Endometrial microvascular endothelial cells (primary cell): Measurements from ENCODE around the gene TMEM208. TPM values are rescaled to one million over a fixed set of nuclear protein-coding genes. Genes with fewer than 3 reads are reported as not detected.

Experiments
- in situ Hi-C: cut with HindIII; loops from 2 replicates; pipeline ENCODE4 v1.10.0; 2017; ENCODE audit warnings: low sequenced_read_pairs, low pct_unique_long_range_greater_than_20kb; ENCODE audit errors: inconsistent ontology term
- total RNA-seq: library from RNA; depleted of rRNA; stranded (reverse); fragments of >200 nt; gene quantifications from one replicate; pipeline ENCODE4 v1.2.3, GENCODE V29; 2015; ENCODE audit errors: inconsistent ontology term

TMEM208 gene
- total RNA-seq, 1 donor from 2014 or later: 41.0 TPM

DNA sequence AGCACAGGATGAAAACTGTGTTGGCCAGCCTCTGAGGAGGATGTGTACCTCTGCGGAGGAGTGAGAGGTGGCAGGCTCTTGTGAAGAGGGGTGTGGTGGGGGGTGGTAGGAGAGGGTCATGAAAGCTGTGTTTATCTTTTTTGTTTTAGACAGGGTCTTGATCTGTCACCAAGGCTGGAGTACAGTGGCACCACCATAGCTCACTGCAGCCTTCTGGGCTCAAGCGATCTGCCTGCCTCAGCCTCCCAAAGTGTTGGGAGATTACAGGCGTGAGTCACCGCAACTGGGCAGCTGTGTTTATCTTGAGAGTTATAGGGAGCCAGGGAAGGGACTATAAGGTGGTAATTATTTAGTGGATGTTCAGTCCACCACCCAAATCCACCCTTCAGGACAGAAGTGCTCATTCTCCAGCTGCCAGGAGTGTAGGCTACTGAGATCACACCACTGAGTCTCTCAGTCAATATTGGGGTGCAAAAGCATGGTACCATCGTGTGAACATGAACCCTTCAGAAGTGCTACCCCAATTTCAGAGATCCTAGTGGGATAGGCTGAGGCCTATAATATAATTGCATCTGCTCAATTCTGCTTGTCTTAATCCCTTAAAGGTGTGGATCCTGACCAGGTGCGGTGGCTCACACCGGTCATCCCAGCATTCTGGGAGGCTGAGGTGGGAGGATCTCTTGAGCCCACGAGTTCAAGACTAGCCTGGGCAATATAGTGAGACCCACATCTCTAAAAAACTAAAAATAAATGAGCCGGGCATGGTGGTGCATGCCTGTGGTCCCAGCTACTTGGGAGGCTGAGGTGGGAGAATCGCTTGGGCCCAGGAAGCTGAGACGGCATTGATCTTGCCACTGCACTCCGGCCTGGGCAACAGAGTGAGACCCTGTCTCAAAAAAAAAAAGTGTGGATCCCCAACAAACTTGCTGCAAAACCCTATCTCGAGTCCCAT lies 36.2 kb upstream of the TMEM208 start:
- in situ Hi-C loops: no loop called here

GRCh38 chr16:67191411-67191994 lies 35.4 kb upstream of the TMEM208 start:
- in situ Hi-C loops: no loop called here

DNA sequence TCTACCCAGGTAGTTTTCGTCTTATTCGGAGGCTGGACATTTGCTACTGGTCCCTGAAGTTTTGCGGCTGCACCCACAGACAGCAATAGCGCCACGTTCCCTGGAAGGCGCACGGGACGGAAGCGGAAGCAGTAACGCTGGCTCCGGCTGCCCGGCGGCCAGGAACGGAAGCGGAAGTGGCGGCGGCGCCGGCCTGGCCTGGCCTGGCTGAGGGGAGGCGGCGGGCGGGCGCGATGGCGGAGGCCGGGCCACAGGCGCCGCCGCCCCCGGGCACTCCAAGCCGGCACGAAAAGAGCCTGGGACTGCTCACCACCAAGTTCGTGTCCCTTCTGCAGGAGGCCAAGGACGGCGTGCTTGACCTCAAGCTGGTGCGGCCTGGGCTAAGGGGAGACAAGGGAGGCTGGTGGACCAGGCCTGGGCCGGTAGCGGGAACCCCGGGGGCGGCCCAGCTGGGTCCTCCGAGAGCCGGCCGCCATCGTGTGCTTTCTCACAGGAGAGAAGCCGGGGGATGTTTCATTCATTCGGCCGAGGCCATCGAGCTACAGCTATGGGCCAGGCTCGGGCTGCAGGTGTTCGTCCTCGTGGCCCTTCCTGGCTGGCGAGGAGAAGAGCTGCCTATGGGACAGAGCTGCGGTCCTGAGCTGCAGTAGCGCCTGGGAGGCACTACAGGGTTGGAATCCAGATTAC lies 34.8 kb upstream of the TMEM208 start, which contains the start of gene E2F4:
TSS of gene E2F4 (plus strand) at position 161 of the 687 bp plus-strand sequence. CDS start at position 234, 73 bp downstream.
- in situ Hi-C loops: no loop called here

DNA sequence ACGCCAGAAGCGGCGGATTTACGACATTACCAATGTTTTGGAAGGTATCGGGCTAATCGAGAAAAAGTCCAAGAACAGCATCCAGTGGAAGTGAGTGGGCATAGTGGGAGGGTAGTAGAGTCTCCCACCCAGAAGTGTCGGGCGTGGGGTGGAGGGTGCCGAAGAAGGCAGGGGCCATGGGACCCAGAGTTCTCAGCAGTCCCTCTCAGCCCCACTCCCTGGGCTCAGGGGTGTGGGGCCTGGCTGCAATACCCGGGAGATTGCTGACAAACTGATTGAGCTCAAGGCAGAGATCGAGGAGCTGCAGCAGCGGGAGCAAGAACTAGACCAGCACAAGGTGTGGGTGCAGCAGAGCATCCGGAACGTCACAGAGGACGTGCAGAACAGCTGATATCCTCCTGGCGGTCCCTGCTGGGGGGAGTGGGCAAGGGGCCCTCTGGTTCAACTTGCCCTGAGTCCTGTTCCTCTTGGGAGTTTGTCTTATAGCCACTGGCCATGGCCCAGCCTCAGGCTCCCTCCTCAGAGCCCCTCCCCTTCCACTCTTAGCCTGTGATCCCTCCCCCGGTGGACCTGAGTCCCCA lies 34.1 kb upstream of the TMEM208 start:
- in situ Hi-C loops: no loop called here

DNA sequence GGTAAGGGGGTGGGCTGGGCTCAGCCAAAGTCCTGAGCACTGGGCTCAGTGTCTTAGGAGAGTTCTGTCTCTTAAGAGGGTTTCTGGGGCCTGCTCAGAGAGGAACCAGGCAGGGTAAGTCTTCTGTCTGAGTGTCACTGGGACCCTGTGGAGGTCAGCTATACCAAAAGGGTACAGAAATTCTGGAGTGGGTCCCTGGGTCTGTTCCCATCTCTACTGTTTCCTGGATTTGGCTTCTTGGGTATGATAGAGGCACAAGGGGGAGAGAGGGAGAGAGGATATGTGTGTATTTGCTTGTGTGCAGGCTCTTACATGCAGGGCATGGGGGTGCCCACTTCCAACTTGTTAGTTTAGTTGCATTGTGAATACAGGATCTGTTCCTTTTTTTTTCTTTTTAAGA lies 33.4 kb upstream of the TMEM208 start:
- in situ Hi-C loops: no loop called here

GRCh38 chr16:67194260-67194659 lies 32.7 kb upstream of the TMEM208 start:
- in situ Hi-C loops: no loop called here

- in situ Hi-C loops: no loop called here
Measured at GRCh38 chr16:67195676-67196075, 31.3 kb upstream of the TMEM208 start.

DNA sequence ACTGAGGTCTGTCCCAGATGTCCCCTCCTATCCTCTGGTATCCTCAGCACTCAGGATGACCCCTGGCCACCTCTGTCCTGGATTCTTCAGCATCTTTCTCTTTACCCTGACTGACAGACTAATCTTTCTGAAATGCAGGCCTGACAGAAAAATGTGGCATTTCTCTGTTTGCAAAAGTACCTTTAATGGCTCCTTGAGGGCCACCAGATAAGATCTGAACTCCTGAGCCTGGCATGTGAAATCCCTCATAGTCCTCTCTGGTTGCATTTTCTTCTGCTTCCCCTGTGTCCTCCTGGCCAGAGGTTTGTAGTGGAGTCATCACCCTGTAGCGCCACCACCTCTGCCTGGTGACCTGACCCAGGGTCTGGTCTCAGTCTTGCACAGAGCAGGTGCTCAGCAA lies 30.0 kb upstream of the TMEM208 start:
- in situ Hi-C loops: no loop called here

DNA sequence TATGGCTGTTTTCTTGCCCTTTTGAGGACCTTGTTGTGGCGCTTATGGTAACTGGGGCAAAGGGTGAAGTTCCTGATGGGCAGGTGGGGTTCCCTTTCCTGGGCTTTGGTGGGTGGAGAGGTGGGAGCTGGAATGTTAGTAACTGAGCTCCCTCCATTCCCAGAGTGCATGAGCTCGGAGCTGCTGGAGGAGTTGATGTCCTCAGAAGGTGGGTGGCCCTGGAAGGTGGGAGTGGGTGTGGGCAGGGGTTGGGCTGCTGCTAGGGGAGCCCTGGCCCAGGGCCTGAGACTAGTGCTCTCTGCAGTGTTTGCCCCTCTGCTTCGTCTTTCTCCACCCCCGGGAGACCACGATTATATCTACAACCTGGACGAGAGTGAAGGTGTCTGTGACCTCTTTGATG lies 29.2 kb upstream of the TMEM208 start:
- in situ Hi-C loops: no loop called here

DNA sequence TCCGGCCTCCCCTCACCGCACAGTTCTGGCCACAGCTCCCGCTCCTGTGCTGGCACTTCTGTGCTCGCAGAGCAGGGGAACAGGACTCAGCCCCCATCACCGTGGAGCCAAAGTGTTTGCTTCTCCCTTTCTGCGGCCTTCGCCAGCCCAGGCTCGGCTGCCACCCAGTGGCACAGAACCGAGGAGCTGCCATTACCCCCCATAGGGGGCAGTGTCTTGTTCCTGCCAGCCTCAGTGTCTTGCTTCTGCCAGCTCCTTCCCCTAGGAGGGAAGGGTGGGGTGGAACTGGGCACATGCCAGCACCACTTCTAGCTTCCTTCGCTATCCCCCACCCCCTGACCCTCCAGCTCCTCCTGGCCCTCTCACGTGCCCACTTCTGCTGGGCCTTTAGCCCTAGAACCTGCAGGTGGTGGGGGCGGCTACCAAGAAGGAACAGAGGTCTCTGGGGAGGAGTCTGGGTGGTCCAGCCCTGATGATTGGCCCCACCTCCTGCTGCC lies 28.6 kb upstream of the TMEM208 start:
- in situ Hi-C loops: no loop called here

DNA sequence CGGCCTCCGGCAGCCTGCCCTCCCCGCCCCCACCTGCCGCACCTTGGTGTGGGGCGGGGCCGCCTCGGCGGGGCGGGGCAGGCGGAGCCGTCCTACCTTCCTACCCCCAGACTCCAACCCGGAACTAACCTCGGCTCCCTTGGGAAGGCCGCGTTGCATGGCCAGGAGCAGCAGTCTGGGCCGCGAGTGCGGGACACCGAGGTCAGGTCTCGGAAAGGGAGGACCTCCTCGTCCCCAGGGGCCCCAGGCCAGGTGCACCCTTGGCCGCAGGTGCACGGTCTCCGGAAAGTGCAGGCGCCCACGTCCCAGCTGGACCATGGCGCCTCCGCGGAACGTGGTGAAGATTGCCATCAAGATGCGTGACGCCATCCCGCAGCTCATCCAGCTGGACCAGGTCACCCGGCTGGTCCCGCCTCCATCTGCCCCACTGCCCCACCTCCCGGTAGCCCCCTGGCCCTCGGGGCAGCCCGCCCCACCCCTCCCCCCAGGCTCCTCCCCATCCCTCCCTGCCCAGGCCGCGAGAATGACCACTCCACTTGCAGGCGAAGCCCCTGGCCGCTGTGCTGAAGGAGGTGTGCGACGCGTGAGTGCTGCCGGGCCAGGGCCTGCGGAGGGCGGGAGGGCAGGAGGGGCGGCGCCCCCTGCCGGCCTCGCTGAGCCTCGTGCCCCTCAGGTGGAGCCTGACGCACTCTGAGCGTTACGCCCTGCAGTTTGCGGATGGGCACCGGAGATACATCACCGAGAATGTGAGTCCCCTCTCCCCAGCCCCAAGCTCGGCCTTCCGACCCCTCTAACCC lies 27.7 kb upstream of the TMEM208 start, which contains the start of gene ELMO3:
TSS of gene ELMO3 (plus strand) at position 121 of the 797 bp plus-strand sequence. CDS start at position 317, 196 bp downstream.
- in situ Hi-C loops: no loop called here

- in situ Hi-C loops: no loop called here
Measured at GRCh38 chr16:67199808-67200198, 27.1 kb upstream of the TMEM208 start.

DNA sequence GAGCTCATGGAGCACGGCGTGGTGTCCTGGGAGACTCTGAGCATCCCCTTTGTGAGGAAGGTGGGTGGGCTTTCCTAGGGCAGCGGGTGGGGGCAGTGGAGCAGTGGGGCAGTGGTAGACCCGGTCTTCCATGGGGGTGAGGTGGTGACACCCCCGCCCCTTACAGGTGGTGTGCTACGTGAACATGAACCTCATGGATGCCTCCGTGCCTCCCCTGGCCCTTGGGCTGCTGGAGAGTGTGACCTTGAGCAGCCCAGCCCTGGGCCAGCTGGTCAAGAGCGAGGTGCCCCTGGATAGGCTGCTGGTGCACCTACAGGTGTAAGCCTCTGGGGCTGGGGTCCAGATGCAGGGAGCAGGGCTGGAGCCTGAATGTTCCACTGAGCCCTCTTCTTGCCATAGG lies 26.4 kb upstream of the TMEM208 start:
- in situ Hi-C loops: no loop called here

DNA sequence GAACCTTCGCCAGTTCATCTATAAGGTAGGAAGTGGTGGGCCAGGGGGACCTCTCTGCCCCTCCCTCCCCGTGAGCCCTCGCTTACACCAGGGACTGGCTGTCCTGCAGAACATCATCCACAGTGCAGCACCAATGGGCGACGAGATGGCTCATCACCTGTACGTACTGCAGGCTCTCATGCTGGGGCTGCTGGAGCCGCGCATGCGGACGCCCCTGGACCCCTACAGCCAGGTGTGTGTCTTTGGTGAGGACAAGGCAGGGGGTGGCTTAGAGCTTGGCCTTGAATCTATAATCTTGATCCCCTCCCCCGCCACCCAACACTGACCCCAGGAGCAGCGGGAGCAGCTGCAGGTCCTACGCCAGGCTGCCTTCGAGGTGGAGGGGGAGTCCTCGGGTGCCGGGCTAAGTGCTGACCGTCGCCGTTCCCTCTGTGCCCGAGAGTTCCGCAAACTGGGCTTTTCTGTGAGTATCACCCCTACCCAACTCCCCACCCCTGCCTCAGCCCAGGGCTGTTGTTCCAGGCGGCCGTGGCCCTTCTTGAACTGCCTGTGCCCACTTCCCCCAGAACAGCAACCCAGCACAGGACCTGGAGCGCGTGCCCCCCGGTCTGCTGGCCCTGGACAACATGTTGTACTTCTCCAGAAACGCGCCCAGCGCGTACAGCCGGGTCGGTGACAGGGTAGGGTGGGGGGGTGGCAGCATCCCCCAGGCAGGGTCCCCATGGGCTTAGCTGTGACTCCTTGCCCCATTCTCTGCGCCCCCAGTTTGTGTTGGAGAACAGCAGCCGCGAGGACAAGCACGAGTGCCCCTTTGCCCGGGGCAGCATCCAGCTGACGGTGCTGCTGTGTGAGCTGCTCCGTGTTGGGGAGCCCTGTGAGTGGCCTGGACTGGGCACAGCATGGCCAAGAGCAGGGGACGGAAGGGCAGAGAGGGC lies 25.3 kb upstream of the TMEM208 start:
- in situ Hi-C loops: no loop called here

DNA sequence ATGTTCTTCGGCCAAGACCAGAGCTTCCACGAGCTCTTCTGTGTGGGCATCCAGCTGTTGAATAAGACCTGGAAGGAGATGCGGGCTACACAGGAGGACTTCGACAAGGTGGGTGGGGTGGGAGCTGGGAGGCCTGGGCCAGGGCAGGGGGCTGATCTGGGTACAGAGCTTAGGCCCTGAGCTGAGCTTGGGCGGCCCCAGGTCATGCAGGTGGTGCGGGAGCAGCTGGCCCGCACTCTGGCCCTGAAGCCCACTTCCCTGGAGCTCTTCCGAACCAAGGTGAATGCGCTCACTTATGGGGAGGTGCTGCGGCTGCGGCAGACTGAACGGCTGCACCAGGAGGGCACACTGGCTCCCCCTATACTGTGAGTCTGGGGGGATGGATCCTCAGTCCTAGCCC lies 24.5 kb upstream of the TMEM208 start:
- in situ Hi-C loops: no loop called here

GRCh38 chr16:67202956-67203493 lies 23.9 kb upstream of the TMEM208 start:
- in situ Hi-C loops: no loop called here

DNA sequence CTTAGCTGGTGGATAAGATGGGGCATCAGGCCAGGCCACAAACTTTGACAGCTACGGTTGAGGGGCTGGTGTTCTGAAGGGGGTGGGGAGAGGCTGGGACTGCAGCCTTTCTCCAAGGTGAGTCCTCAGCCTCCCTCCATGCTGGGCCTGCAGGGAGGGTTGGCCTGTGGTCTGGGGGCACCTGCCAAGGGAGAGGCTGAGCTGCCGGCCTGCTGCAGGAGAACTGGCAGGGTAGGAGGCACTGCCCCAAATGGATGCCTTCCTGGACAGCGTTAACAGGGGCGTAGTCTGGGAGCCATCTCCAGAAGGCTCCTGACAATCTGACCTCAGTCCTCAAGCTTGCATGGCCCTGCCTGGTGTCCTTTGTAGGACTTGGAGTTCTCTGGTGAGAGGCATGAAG lies 22.9 kb upstream of the TMEM208 start:
- in situ Hi-C loops: no loop called here
